Measurements from ENCODE around the gene STIL. TPM values are rescaled to one million over a fixed set of nuclear protein-coding genes. Genes with fewer than 3 reads are reported as not detected.
A peak's percentile ranks its signal among the peaks of the same experiment; 100 is the strongest.

STIL gene
- total and polyA plus RNA-seq, 2 of the 13 experiments (the other 11 are each of a cell fraction or from before 2014, with no cell fraction given), result 13.7 to 18.6 TPM

DNA sequence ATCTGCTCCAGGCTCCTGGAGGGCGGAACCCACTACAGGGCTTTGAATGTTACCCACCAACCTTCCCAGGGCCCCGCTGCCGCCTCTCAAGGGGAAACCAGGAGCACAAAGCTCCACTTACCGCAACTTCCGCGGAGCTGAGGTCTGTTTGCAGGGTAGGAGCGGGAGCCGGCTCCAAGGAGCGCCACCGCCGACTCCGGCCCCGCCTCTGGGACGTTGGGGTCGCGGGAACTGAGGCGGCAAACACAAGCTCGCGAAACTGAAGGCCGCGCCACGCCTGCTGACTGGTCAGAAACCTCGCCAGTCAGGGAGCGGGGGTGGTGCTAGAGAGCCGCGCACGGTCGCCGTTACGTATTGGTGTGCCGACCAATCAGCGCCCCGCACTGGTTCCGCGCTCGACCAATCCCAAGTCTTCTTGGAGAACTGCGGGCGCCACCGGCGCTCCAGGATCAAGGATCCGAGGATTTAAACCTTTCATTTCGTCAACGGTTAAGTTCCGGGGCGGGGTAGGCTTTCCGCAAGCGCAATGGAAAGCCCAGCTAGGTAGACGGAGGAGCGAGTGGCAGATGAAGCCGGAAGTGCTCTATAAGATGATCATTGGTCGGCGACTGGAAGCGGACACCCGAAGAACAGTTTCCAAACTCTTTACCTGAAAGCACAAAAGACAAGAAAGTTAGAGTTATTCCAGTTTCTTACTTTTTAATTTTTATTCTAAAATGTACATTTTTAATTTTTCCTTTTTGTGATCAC lies at the start of gene STIL (continued):
- TF ChIP-seq ZNF44 (CRISPR knock-in tag; IDR thresholded peaks at IDR 0.05) (no peak), TMF1 (CRISPR knock-in tag; IDR thresholded peaks at IDR 0.05; ENCODE audit: low read depth) (peak; percentile 51; the same call in 1 of the 2 replicates), KDM4B (CRISPR knock-in tag; IDR thresholded peaks at IDR 0.05) (no peak), ZNF878 (CRISPR knock-in tag; IDR thresholded peaks at IDR 0.05) (0 out of 2 replicates have a peak, but pooled peaks have one; percentile 87), FOXC1 (CRISPR knock-in tag; IDR thresholded peaks at IDR 0.05; ENCODE audit: borderline replicate concordance) (0 out of 2 replicates have a peak, but pooled peaks have one; percentile 49), ZNF430 (CRISPR knock-in tag; IDR thresholded peaks at IDR 0.05) (0 out of 2 replicates have a peak, but pooled peaks have one; percentile 39), IRX3 (CRISPR knock-in tag; IDR thresholded peaks at IDR 0.05; ENCODE audit: borderline replicate concordance, low read depth) (0 out of 2 replicates have a peak, but pooled peaks have one; percentile 70), TARDBP (CRISPR knock-in tag; IDR thresholded peaks at IDR 0.05) (peak; percentile 49; the same call in 1 of the 2 replicates), SIN3A (IDR thresholded peaks at IDR 0.05; ENCODE audit: borderline replicate concordance, low read depth, low read length) (peak; percentile 99)
- TF ChIP-seq, protein P1, sequence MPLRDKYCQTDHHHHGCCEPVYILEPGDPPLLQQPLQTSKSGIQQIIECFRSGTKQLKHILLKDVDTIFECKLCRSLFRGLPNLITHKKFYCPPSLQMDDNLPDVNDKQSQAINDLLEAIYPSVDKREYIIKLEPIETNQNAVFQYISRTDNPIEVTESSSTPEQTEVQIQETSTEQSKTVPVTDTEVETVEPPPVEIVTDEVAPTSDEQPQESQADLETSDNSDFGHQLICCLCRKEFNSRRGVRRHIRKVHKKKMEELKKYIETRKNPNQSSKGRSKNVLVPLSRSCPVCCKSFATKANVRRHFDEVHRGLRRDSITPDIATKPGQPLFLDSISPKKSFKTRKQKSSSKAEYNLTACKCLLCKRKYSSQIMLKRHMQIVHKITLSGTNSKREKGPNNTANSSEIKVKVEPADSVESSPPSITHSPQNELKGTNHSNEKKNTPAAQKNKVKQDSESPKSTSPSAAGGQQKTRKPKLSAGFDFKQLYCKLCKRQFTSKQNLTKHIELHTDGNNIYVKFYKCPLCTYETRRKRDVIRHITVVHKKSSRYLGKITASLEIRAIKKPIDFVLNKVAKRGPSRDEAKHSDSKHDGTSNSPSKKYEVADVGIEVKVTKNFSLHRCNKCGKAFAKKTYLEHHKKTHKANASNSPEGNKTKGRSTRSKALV (CRISPR knock-in tag; IDR thresholded peaks at IDR 0.05), result no peak
- TF ChIP-seq, protein P2, sequence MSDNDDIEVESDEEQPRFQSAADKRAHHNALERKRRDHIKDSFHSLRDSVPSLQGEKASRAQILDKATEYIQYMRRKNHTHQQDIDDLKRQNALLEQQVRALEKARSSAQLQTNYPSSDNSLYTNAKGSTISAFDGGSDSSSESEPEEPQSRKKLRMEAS (IDR thresholded peaks at IDR 0.05), result peak; percentile 55
- TF ChIP-seq, protein P3, sequence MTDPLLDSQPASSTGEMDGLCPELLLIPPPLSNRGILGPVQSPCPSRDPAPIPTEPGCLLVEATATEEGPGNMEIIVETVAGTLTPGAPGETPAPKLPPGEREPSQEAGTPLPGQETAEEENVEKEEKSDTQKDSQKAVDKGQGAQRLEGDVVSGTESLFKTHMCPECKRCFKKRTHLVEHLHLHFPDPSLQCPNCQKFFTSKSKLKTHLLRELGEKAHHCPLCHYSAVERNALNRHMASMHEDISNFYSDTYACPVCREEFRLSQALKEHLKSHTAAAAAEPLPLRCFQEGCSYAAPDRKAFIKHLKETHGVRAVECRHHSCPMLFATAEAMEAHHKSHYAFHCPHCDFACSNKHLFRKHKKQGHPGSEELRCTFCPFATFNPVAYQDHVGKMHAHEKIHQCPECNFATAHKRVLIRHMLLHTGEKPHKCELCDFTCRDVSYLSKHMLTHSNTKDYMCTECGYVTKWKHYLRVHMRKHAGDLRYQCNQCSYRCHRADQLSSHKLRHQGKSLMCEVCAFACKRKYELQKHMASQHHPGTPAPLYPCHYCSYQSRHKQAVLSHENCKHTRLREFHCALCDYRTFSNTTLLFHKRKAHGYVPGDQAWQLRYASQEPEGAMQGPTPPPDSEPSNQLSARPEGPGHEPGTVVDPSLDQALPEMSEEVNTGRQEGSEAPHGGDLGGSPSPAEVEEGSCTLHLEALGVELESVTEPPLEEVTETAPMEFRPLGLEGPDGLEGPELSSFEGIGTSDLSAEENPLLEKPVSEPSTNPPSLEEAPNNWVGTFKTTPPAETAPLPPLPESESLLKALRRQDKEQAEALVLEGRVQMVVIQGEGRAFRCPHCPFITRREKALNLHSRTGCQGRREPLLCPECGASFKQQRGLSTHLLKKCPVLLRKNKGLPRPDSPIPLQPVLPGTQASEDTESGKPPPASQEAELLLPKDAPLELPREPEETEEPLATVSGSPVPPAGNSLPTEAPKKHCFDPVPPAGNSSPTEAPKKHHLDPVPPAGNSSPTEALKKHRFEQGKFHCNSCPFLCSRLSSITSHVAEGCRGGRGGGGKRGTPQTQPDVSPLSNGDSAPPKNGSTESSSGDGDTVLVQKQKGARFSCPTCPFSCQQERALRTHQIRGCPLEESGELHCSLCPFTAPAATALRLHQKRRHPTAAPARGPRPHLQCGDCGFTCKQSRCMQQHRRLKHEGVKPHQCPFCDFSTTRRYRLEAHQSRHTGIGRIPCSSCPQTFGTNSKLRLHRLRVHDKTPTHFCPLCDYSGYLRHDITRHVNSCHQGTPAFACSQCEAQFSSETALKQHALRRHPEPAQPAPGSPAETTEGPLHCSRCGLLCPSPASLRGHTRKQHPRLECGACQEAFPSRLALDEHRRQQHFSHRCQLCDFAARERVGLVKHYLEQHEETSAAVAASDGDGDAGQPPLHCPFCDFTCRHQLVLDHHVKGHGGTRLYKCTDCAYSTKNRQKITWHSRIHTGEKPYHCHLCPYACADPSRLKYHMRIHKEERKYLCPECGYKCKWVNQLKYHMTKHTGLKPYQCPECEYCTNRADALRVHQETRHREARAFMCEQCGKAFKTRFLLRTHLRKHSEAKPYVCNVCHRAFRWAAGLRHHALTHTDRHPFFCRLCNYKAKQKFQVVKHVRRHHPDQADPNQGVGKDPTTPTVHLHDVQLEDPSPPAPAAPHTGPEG (CRISPR knock-in tag; IDR thresholded peaks at IDR 0.05), result 0 out of 2 replicates have a peak, but pooled peaks have one; percentile 26
- TF ChIP-seq, protein P4, sequence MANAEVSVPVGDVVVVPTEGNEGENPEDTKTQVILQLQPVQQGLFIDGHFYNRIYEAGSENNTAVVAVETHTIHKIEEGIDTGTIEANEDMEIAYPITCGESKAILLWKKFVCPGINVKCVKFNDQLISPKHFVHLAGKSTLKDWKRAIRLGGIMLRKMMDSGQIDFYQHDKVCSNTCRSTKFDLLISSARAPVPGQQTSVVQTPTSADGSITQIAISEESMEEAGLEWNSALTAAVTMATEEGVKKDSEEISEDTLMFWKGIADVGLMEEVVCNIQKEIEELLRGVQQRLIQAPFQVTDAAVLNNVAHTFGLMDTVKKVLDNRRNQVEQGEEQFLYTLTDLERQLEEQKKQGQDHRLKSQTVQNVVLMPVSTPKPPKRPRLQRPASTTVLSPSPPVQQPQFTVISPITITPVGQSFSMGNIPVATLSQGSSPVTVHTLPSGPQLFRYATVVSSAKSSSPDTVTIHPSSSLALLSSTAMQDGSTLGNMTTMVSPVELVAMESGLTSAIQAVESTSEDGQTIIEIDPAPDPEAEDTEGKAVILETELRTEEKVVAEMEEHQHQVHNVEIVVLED (CRISPR knock-in tag; IDR thresholded peaks at IDR 0.05; ENCODE audit: borderline replicate concordance), result peak; percentile 96
- TF ChIP-seq, protein P5, sequence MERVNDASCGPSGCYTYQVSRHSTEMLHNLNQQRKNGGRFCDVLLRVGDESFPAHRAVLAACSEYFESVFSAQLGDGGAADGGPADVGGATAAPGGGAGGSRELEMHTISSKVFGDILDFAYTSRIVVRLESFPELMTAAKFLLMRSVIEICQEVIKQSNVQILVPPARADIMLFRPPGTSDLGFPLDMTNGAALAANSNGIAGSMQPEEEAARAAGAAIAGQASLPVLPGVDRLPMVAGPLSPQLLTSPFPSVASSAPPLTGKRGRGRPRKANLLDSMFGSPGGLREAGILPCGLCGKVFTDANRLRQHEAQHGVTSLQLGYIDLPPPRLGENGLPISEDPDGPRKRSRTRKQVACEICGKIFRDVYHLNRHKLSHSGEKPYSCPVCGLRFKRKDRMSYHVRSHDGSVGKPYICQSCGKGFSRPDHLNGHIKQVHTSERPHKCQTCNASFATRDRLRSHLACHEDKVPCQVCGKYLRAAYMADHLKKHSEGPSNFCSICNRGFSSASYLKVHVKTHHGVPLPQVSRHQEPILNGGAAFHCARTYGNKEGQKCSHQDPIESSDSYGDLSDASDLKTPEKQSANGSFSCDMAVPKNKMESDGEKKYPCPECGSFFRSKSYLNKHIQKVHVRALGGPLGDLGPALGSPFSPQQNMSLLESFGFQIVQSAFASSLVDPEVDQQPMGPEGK (CRISPR knock-in tag; IDR thresholded peaks at IDR 0.05), result no peak
- TF ChIP-seq, protein P6, sequence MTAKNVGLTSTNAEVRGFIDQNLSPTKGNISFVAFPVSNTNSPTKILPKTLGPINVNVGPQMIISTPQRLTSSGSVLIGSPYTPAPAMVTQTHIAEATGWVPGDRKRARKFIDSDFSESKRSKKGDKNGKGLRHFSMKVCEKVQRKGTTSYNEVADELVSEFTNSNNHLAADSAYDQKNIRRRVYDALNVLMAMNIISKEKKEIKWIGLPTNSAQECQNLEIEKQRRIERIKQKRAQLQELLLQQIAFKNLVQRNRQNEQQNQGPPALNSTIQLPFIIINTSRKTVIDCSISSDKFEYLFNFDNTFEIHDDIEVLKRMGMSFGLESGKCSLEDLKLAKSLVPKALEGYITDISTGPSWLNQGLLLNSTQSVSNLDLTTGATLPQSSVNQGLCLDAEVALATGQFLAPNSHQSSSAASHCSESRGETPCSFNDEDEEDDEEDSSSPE (CRISPR knock-in tag; IDR thresholded peaks at IDR 0.05), result peak; percentile 99

Measured in HepG2 (cell line).